Endothelial cell (in vitro differentiated cells): ENCODE measurements around the gene HIBCH. TPM values are rescaled to one million over a fixed set of nuclear protein-coding genes. Genes with fewer than 3 reads are reported as not detected.

Experiments used
- DNase-seq: peaks from one replicate; pipeline ENCODE4 v3.0.0; 2021; ENCODE audit warnings: low spot score
- H3K27ac Mint-ChIP-seq: one replicate; pipeline ENCODE4 v1.8.0; 2021; ENCODE audit warnings: mixed read lengths, inconsistent platforms; ENCODE audit not compliant: unreplicated experiment
- H3K27me3 Mint-ChIP-seq: one replicate; pipeline ENCODE4 v1.8.0; 2021; ENCODE audit warnings: mild to moderate bottlenecking, moderate library complexity, mixed read lengths, inconsistent platforms; ENCODE audit not compliant: unreplicated experiment
- H3K36me3 Mint-ChIP-seq: one replicate; pipeline ENCODE4 v1.8.0; 2021; ENCODE audit warnings: mild to moderate bottlenecking, low read depth, mixed read lengths, inconsistent platforms; ENCODE audit not compliant: unreplicated experiment
- H3K4me1 Mint-ChIP-seq: one replicate; pipeline ENCODE4 v1.8.0; 2021; ENCODE audit warnings: mild to moderate bottlenecking, mixed read lengths, inconsistent platforms; ENCODE audit not compliant: unreplicated experiment
- H3K4me3 Mint-ChIP-seq: one replicate; pipeline ENCODE4 v1.8.0; 2021; ENCODE audit warnings: mild to moderate bottlenecking, mixed read lengths, inconsistent platforms; ENCODE audit not compliant: unreplicated experiment
- H3K9me3 Mint-ChIP-seq: one replicate; pipeline ENCODE4 v1.8.0; 2021; ENCODE audit warnings: mixed read lengths, inconsistent platforms; ENCODE audit not compliant: unreplicated experiment
- CTCF ChIP-seq: fragments of 200-600 bp; sonication (generic); IDR thresholded peaks from one replicate; pipeline ENCODE4 v1.5.0; 2021; ENCODE audit warnings: antibody characterized with exemption; ENCODE audit not compliant: unreplicated experiment
- total RNA-seq: library from RNA; stranded (reverse); fragmentation: NEBNext Ultra II Directional; extraction: Animal tissue kit (Norgen Biotek cat#: 25700); gene quantifications from one replicate; pipeline ENCODE4 v1.2.1, GENCODE V29; 2021; ENCODE audit not compliant: unreplicated experiment

HIBCH gene
- total RNA-seq, 1 donor from 2014 or later = 29.8 TPM

- Mint-ChIP-seq H3K36me3 (no peaks in the 10 kb centered on the region), H3K4me3 (peak overlapping the region; percentile 3), H3K27me3 (peaks cover 8% of the 10 kb centered on the region), H3K27ac (peak overlapping the region; percentile 22), H3K9me3 (no peaks in the 10 kb centered on the region), H3K4me1 (peaks cover 45% of the 10 kb centered on the region)
- no peak for TF ChIP-seq CTCF
- DNase-seq = no peak
Measured at GRCh38 chr2:190214426-190215194, 105.0 kb downstream of the HIBCH start.

- H3K4me1 Mint-ChIP-seq = peaks cover 36% of the 10 kb centered on the region
- DNase-seq = no peak
- H3K27ac Mint-ChIP-seq = no peak overlapping the region
- H3K4me3 Mint-ChIP-seq = no peak overlapping the region
- no peak for TF ChIP-seq CTCF
- peaks cover 8% of the 10 kb centered on the region for H3K27me3 Mint-ChIP-seq
- H3K36me3 Mint-ChIP-seq = no peaks in the 10 kb centered on the region
- no peaks in the 10 kb centered on the region for H3K9me3 Mint-ChIP-seq
Measured at GRCh38 chr2:190213441-190214335, 105.9 kb downstream of the HIBCH start.

GRCh38 chr2:190210471-190210870, 109.2 kb downstream of the HIBCH start:
- TF ChIP-seq CTCF = no peak
- Mint-ChIP-seq H3K4me1 (peaks cover 16% of the 10 kb centered on the region), H3K27me3 (peaks cover 4% of the 10 kb centered on the region), H3K36me3 (no peaks in the 10 kb centered on the region), H3K9me3 (no peaks in the 10 kb centered on the region), H3K4me3 (no peak overlapping the region), H3K27ac (no peak overlapping the region)
- no peak for DNase-seq

GRCh38 chr2:190209559-190209958, 110.1 kb downstream of the HIBCH start:
- DNase-seq = no peak
- Mint-ChIP-seq H3K27me3 (peaks cover 1% of the 10 kb centered on the region), H3K4me1 (peaks cover 7% of the 10 kb centered on the region), H3K36me3 (no peaks in the 10 kb centered on the region), H3K27ac (no peak overlapping the region), H3K9me3 (no peaks in the 10 kb centered on the region), H3K4me3 (no peak overlapping the region)
- no peak for TF ChIP-seq CTCF
